HG02759 (cell line): ENCODE data around the gene TAF4B.
"Not testable (repeated sequence)": the region's sequence is repeated elsewhere in the genome, so short reads cannot be mapped to it uniquely, and the experiment has no call there.

ENCODE experiments used
- ATAC-seq: cut with Tn5 transposase; IDR thresholded peaks from one replicate; pipeline ENCODE4 v1.9.1; 2021; ENCODE audit warnings: mild to moderate bottlenecking, moderate library complexity; ENCODE audit not compliant: unreplicated experiment

The TAF4B gene

GRCh38 chr18:26301681-26302080, 75.4 kb downstream of the TAF4B start:
- ATAC-seq, result no peak

- not testable (repeated sequence) for ATAC-seq
Measured at GRCh38 chr18:26303222-26303621, 77.0 kb downstream of the TAF4B start.

GRCh38 chr18:26304511-26304910, 78.3 kb downstream of the TAF4B start:
- ATAC-seq, result no peak

GRCh38 chr18:26307161-26307773, 81.0 kb downstream of the TAF4B start:
- peak; percentile 80 for ATAC-seq

GRCh38 chr18:26309281-26309680, 83.0 kb downstream of the TAF4B start:
- no peak for ATAC-seq

GRCh38 chr18:26312199-26312598, 86.0 kb downstream of the TAF4B start:
- no peak for ATAC-seq

GRCh38 chr18:26317398-26317797, 91.2 kb downstream of the TAF4B start:
- ATAC-seq, result no peak

GRCh38 chr18:26320686-26321085, 94.4 kb downstream of the TAF4B start:
- no peak for ATAC-seq

GRCh38 chr18:26322890-26323653, 96.8 kb downstream of the TAF4B start:
- ATAC-seq, result no peak

- ATAC-seq, result no peak
Measured at GRCh38 chr18:26325771-26326170, 99.5 kb downstream of the TAF4B start.

GRCh38 chr18:26327062-26327461, 100.8 kb downstream of the TAF4B start:
- ATAC-seq, result no peak

- ATAC-seq, result no peak
Measured at GRCh38 chr18:26332991-26333390, 106.7 kb downstream of the TAF4B start.

GRCh38 chr18:26335156-26335555, 108.9 kb downstream of the TAF4B start:
- ATAC-seq, result no peak

- ATAC-seq, result no peak
Measured at GRCh38 chr18:26335571-26336487, 109.6 kb downstream of the TAF4B start.

- no peak for ATAC-seq
Measured at GRCh38 chr18:26336572-26336971, 110.3 kb downstream of the TAF4B start.

- no peak for ATAC-seq
Measured at GRCh38 chr18:26342646-26343045, 116.4 kb downstream of the TAF4B start.

GRCh38 chr18:26350961-26351360, 124.7 kb downstream of the TAF4B start:
- no peak for ATAC-seq

GRCh38 chr18:26356045-26356785, 130.0 kb downstream of the TAF4B start:
- peak; percentile 56 for ATAC-seq

- no peak for ATAC-seq
Measured at GRCh38 chr18:26357960-26358359, 131.7 kb downstream of the TAF4B start.

- no peak for ATAC-seq
Measured at GRCh38 chr18:26362021-26362420, 135.8 kb downstream of the TAF4B start.

GRCh38 chr18:26367425-26367824, 141.2 kb downstream of the TAF4B start:
- ATAC-seq, result no peak
